Neural cell (in vitro differentiated cells): Measurements from ENCODE around the gene STAM2. TPM values are rescaled to one million over a fixed set of nuclear protein-coding genes. Genes with fewer than 3 reads are reported as not detected.

ENCODE experiments used
- H2AFZ ChIP-seq: fragments of 200-600, 300-800 bp; sonication (generic), shearing (Covaris generic); 2 replicates; pipeline ENCODE4 v1.6.0; 2014; ENCODE audit warnings: low read depth, mild to moderate bottlenecking, antibody characterized with exemption, low read length, moderate library complexity
- H3F3A ChIP-seq: fragments of 200-600 bp; shearing (Covaris generic); 2 replicates; pipeline ENCODE4 v1.6.1; 2016; ENCODE audit warnings: mild to moderate bottlenecking, moderate library complexity, mixed read lengths, antibody characterized with exemption, low read length; ENCODE audit not compliant: insufficient read depth, poor library complexity, severe bottlenecking
- H3K27ac ChIP-seq: fragments of 200-600, 300-800 bp; sonication (generic), shearing (Covaris generic); 2 replicates; pipeline ENCODE4 v1.5.1; 2014; ENCODE audit warnings: mild to moderate bottlenecking, low read length, moderate library complexity
- H3K27me3 ChIP-seq: fragments of 300-800, 200-600 bp; sonication (generic), shearing (Covaris generic); 2 replicates; pipeline ENCODE4 v1.6.0; 2014; ENCODE audit warnings: mild to moderate bottlenecking, low read depth, low read length, moderate library complexity; ENCODE audit not compliant: insufficient read depth
- H3K36me3 ChIP-seq: fragments of 300-800, 200-600 bp; sonication (generic), shearing (Covaris generic); 2 replicates; pipeline ENCODE4 v1.5.1; 2014; ENCODE audit warnings: mild to moderate bottlenecking, antibody characterized with exemption, low read length, moderate library complexity; ENCODE audit not compliant: insufficient read depth
- H3K4me2 ChIP-seq: fragments of 300-800, 200-600 bp; sonication (generic), shearing (Covaris generic); 2 replicates; pipeline ENCODE4 v1.6.0; 2014; ENCODE audit warnings: mild to moderate bottlenecking, low read length
- H3K4me3 ChIP-seq: fragments of 300-800, 200-600 bp; sonication (generic), shearing (Covaris generic); 2 replicates; pipeline ENCODE4 v1.5.1; 2014; ENCODE audit warnings: mild to moderate bottlenecking, low read length, moderate library complexity
- H3K79me2 ChIP-seq: fragments of 200-600 bp; shearing (Covaris generic); replicated peaks from 2 replicates; pipeline ENCODE4 v1.6.0; 2014; ENCODE audit warnings: mild to moderate bottlenecking, low read length, moderate library complexity; ENCODE audit not compliant: insufficient read depth
- H3K9ac ChIP-seq: fragments of 300-800, 200-600 bp; sonication (generic), shearing (Covaris generic); 2 replicates; pipeline ENCODE4 v1.6.1; 2016; ENCODE audit warnings: mild to moderate bottlenecking, low read length, mixed read lengths
- H3K9me2 ChIP-seq: fragments of 200-600 bp; shearing (Covaris generic); 2 replicates; pipeline ENCODE4 v1.6.1; 2016; ENCODE audit warnings: mild to moderate bottlenecking, low read length, mixed read lengths; ENCODE audit not compliant: insufficient read depth
- H3K9me3 ChIP-seq: fragments of 200-600, 300-800 bp; sonication (generic), shearing (Covaris generic); 2 replicates; pipeline ENCODE4 v1.6.1; 2016; ENCODE audit warnings: mild to moderate bottlenecking, mixed run types, low read length, moderate library complexity, mixed read lengths
- H4K20me1 ChIP-seq: fragments of 200-600 bp; shearing (Covaris generic); 2 replicates; pipeline ENCODE4 v1.6.1; 2016; ENCODE audit warnings: mild to moderate bottlenecking, mixed run types; ENCODE audit not compliant: insufficient read depth
- EP300 ChIP-seq: fragments of 450-650 bp; conservative IDR thresholded peaks from 2 replicates; pipeline ENCODE4 v1.6.1; 2014; ENCODE audit warnings: antibody characterized with exemption, mild to moderate bottlenecking, moderate library complexity; ENCODE audit not compliant: poor library complexity, severe bottlenecking
- EZH2 ChIP-seq: fragments of 200-600, 300-800 bp; shearing (Covaris generic), sonication (generic); IDR thresholded peaks from 2 replicates; pipeline ENCODE4 v1.6.1; 2014; ENCODE audit warnings: antibody characterized with exemption, low read length, borderline replicate concordance, mild to moderate bottlenecking; ENCODE audit not compliant: insufficient read depth, poor library complexity, severe bottlenecking
- MXI1 ChIP-seq: fragments of 450-650 bp; conservative IDR thresholded peaks from 2 replicates; pipeline ENCODE4 v1.6.1; 2014; ENCODE audit warnings: antibody characterized with exemption, mild to moderate bottlenecking; ENCODE audit not compliant: poor library complexity, severe bottlenecking
- POLR2AphosphoS5 ChIP-seq: IDR thresholded peaks from 2 replicates; pipeline ENCODE4 v1.6.1; 2012
- RAD21 ChIP-seq: fragments of 450-650 bp; conservative IDR thresholded peaks from 2 replicates; pipeline ENCODE4 v1.6.1; 2014; ENCODE audit warnings: antibody characterized with exemption, mild to moderate bottlenecking, moderate library complexity
- SMC3 ChIP-seq: fragments of 450-650 bp; conservative IDR thresholded peaks from 2 replicates; pipeline ENCODE4 v1.6.1; 2014; ENCODE audit warnings: antibody characterized with exemption, mild to moderate bottlenecking, moderate library complexity; ENCODE audit not compliant: poor library complexity
- TAF1 ChIP-seq: IDR thresholded peaks from 2 replicates; pipeline ENCODE4 v1.6.1; 2012; ENCODE audit warnings: low read depth
- polyA plus RNA-seq: library from polyadenylated mRNA; depleted of rRNA; stranded (reverse); fragments of >200 nt; gene quantifications from 2 replicates; pipeline ENCODE4 v1.2.3, GENCODE V29; 2014
- TF ChIP-seq, protein P1 (sequence below): fragments of 450-650 bp; IDR thresholded peaks from 2 replicates; pipeline ENCODE4 v1.5.1; 2014; ENCODE audit warnings: antibody characterized with exemption, mild to moderate bottlenecking, moderate library complexity; ENCODE audit not compliant: poor library complexity, severe bottlenecking
- TF ChIP-seq, protein P2 (sequence below): IDR thresholded peaks from 2 replicates; pipeline ENCODE4 v1.6.1; 2012; ENCODE audit warnings: borderline replicate concordance

Gene STAM2
- polyA plus RNA-seq, 1 donor from 2014 or later, result 47.5 TPM

DNA sequence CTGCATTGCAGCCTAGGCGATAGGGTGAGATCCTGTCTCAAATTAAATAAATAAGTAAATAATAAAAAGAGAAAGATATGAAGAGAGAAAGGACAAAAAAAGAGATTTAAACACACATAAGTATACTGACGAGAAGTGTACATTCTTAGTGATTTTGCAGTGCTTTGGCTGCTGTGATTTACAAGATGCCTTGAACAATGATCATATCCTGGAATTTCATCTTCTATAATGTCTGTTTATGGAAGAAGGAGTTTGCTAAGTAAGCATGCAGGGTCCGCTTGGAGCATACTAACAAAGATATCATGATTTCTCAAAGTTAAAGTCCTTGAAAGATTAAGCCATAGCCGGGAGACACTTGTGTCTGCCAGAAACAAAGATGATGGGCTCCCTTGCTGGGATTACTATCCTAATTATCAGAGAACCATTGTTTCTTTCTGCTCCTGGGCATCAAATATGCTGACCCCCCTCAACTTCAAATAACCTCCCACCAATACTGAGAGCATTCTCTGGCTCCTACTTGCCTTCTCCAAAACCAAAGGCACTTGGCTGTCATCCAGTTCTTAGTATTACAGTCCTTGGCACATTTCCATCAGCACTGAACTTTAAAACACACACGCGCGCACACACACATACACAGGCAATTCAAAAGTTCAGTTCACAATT, 47.5 kb upstream of the STAM2 start:
- Histone ChIP-seq H3K4me3 (no peak overlapping the region), H3K27me3 (no peaks in the 10 kb centered on the region), H3K27ac (no peak overlapping the region), H3K9me2 (no peaks in the 10 kb centered on the region), H4K20me1 (no peaks in the 10 kb centered on the region), H3K36me3 (no peaks in the 10 kb centered on the region), H3K9ac (no peak overlapping the region), H3K9me3 (no peaks in the 10 kb centered on the region), H2AFZ (no peak overlapping the region), H3K79me2 (no peaks in the 10 kb centered on the region), H3F3A (no peaks in the 10 kb centered on the region), H3K4me2 (no peak overlapping the region)
- TF ChIP-seq, protein P1, sequence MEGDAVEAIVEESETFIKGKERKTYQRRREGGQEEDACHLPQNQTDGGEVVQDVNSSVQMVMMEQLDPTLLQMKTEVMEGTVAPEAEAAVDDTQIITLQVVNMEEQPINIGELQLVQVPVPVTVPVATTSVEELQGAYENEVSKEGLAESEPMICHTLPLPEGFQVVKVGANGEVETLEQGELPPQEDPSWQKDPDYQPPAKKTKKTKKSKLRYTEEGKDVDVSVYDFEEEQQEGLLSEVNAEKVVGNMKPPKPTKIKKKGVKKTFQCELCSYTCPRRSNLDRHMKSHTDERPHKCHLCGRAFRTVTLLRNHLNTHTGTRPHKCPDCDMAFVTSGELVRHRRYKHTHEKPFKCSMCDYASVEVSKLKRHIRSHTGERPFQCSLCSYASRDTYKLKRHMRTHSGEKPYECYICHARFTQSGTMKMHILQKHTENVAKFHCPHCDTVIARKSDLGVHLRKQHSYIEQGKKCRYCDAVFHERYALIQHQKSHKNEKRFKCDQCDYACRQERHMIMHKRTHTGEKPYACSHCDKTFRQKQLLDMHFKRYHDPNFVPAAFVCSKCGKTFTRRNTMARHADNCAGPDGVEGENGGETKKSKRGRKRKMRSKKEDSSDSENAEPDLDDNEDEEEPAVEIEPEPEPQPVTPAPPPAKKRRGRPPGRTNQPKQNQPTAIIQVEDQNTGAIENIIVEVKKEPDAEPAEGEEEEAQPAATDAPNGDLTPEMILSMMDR, result no peak
- TF ChIP-seq TAF1, result no peak
- TF ChIP-seq, protein P2, sequence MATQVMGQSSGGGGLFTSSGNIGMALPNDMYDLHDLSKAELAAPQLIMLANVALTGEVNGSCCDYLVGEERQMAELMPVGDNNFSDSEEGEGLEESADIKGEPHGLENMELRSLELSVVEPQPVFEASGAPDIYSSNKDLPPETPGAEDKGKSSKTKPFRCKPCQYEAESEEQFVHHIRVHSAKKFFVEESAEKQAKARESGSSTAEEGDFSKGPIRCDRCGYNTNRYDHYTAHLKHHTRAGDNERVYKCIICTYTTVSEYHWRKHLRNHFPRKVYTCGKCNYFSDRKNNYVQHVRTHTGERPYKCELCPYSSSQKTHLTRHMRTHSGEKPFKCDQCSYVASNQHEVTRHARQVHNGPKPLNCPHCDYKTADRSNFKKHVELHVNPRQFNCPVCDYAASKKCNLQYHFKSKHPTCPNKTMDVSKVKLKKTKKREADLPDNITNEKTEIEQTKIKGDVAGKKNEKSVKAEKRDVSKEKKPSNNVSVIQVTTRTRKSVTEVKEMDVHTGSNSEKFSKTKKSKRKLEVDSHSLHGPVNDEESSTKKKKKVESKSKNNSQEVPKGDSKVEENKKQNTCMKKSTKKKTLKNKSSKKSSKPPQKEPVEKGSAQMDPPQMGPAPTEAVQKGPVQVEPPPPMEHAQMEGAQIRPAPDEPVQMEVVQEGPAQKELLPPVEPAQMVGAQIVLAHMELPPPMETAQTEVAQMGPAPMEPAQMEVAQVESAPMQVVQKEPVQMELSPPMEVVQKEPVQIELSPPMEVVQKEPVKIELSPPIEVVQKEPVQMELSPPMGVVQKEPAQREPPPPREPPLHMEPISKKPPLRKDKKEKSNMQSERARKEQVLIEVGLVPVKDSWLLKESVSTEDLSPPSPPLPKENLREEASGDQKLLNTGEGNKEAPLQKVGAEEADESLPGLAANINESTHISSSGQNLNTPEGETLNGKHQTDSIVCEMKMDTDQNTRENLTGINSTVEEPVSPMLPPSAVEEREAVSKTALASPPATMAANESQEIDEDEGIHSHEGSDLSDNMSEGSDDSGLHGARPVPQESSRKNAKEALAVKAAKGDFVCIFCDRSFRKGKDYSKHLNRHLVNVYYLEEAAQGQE, result no peak
- no peak for TF ChIP-seq RAD21
- no peak for TF ChIP-seq EZH2
- TF ChIP-seq MXI1, result no peak
- TF ChIP-seq POLR2AphosphoS5, result no peak
- TF ChIP-seq SMC3, result no peak
- no peak for TF ChIP-seq EP300

DNA sequence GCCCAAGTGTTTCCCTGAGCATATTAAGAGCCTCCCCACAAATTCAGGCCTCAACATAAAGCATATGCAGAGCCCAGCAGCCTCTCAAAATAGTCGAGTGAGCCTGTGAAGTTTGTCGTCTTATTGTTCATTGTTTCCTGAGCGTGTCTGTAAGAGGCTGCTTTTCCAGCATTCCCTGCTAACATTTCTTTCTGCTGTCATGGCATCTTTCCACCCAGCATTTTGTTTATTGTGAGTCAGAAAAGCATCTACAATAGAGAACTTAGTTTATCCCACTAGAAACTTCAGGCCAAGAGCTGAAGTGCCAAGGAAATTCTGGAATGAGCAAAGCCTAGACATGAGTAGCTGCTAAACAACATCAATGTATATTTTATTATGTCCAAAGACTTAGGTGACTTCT, 46.3 kb upstream of the STAM2 start:
- Histone ChIP-seq H3K4me3 (no peak overlapping the region), H3K79me2 (no peaks in the 10 kb centered on the region), H3K36me3 (no peaks in the 10 kb centered on the region), H3K27ac (no peak overlapping the region), H3K9ac (no peak overlapping the region), H3F3A (no peaks in the 10 kb centered on the region), H3K9me2 (no peaks in the 10 kb centered on the region), H2AFZ (no peak overlapping the region), H3K9me3 (no peaks in the 10 kb centered on the region), H4K20me1 (no peaks in the 10 kb centered on the region), H3K4me2 (no peak overlapping the region), H3K27me3 (no peaks in the 10 kb centered on the region)
- TF ChIP-seq MXI1, result no peak
- TF ChIP-seq RAD21, result no peak
- no peak for TF ChIP-seq POLR2AphosphoS5
- TF ChIP-seq, protein P1, result no peak
- no peak for TF ChIP-seq EZH2
- TF ChIP-seq, protein P2, result no peak
- TF ChIP-seq TAF1, result no peak
- no peak for TF ChIP-seq EP300
- no peak for TF ChIP-seq SMC3
